HG03442 (cell line): ENCODE results near the gene PELI2.
"Not testable (repeated sequence)": the region's sequence is repeated elsewhere in the genome, so short reads cannot be mapped to it uniquely, and the experiment has no call there.

Experiments
- ATAC-seq: cut with Tn5 transposase; IDR thresholded peaks from one replicate; pipeline ENCODE4 v1.9.1; 2021; ENCODE audit warnings: mild to moderate bottlenecking, moderate library complexity; ENCODE audit not compliant: unreplicated experiment

The PELI2 gene

GRCh38 chr14:56138928-56139327 lies 20.7 kb downstream of the PELI2 start:
- ATAC-seq, result no peak

- no peak for ATAC-seq
Observed at GRCh38 chr14:56142314-56142713, 24.1 kb downstream of the PELI2 start.

GRCh38 chr14:56143025-56143424 lies 24.8 kb downstream of the PELI2 start:
- ATAC-seq, result no peak

GRCh38 chr14:56144176-56144575 lies 26.0 kb downstream of the PELI2 start:
- ATAC-seq, result no peak

GRCh38 chr14:56145181-56145769 lies 27.1 kb downstream of the PELI2 start:
- ATAC-seq, result no peak

- ATAC-seq, result no peak
Observed at GRCh38 chr14:56145965-56146364, 27.8 kb downstream of the PELI2 start.

- no peak for ATAC-seq
Observed at GRCh38 chr14:56147449-56147848, 29.2 kb downstream of the PELI2 start.

GRCh38 chr14:56147986-56148901 lies 30.0 kb downstream of the PELI2 start:
- no peak for ATAC-seq

GRCh38 chr14:56149151-56149550 lies 30.9 kb downstream of the PELI2 start:
- ATAC-seq, result no peak

GRCh38 chr14:56149995-56150394 lies 31.8 kb downstream of the PELI2 start:
- no peak for ATAC-seq

GRCh38 chr14:56150645-56151345 lies 32.6 kb downstream of the PELI2 start:
- ATAC-seq, result no peak

- no peak for ATAC-seq
Observed at GRCh38 chr14:56152221-56152620, 34.0 kb downstream of the PELI2 start.

GRCh38 chr14:56153267-56153666 lies 35.1 kb downstream of the PELI2 start:
- no peak for ATAC-seq

- no peak for ATAC-seq
Observed at GRCh38 chr14:56154321-56154720, 36.1 kb downstream of the PELI2 start.

- ATAC-seq, result no peak
Observed at GRCh38 chr14:56156096-56156495, 37.9 kb downstream of the PELI2 start.

GRCh38 chr14:56159066-56159465 lies 40.9 kb downstream of the PELI2 start:
- no peak for ATAC-seq

- ATAC-seq, result no peak
Observed at GRCh38 chr14:56160088-56160487, 41.9 kb downstream of the PELI2 start.

GRCh38 chr14:56161658-56162057 lies 43.4 kb downstream of the PELI2 start:
- ATAC-seq, result no peak

GRCh38 chr14:56162476-56162875 lies 44.3 kb downstream of the PELI2 start:
- ATAC-seq, result no peak

GRCh38 chr14:56166579-56166978 lies 48.4 kb downstream of the PELI2 start:
- not testable (repeated sequence) for ATAC-seq

- no peak for ATAC-seq
Observed at GRCh38 chr14:56168007-56168616, 49.9 kb downstream of the PELI2 start.
